Astrocyte (in vitro differentiated cells and primary cell): Measurements from ENCODE around the gene ASCC3.

Source experiments
- EZH2 ChIP-seq: IDR thresholded peaks from 2 replicates; pipeline ENCODE4 v1.6.1; 2012; ENCODE audit warnings: mild to moderate bottlenecking, low read length, inconsistent platforms; ENCODE audit not compliant: insufficient read depth
- TF ChIP-seq, protein P1 (sequence below): IDR thresholded peaks from 2 replicates; pipeline ENCODE4 v1.5.1; 2011; ENCODE audit warnings: low read depth, mild to moderate bottlenecking, inconsistent platforms, low read length, moderate library complexity; ENCODE audit not compliant: insufficient read depth

DNA sequence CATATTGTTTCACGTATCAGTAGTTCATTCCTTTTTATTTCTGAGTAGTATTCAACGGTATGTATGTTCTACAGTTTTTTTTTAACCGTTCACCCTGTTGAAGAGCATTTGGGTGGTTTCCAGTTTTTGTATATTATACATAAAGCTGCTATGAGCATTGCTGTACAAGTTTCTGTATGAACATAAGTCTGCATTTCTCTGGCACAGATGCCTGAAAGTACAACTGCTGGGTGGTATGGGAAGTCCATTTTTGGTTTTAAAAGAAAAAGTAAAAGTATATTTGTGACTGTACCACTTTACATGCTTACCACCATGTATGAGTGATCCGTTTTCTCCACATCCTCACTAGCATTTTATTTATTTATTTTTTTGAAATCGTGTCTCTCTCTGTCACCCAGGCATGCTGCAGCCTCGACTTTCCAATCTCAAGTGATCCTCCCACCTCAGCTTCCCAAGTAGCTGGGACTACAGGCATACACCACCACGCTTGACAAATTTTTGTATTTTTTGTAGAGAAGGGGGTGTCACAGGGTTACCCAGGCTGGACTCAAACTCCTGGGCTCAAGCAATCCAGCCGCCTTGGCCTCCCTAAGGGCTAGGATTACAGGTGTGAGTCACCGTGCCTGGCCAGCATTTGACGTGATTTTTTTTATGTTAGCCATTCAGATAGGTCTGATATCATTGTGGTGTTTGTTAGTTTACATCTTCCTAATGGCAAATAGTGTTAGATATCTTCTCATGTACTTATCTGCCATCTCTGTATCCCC, 405.4 kb downstream of the ASCC3 start:
- TF ChIP-seq, protein P1, sequence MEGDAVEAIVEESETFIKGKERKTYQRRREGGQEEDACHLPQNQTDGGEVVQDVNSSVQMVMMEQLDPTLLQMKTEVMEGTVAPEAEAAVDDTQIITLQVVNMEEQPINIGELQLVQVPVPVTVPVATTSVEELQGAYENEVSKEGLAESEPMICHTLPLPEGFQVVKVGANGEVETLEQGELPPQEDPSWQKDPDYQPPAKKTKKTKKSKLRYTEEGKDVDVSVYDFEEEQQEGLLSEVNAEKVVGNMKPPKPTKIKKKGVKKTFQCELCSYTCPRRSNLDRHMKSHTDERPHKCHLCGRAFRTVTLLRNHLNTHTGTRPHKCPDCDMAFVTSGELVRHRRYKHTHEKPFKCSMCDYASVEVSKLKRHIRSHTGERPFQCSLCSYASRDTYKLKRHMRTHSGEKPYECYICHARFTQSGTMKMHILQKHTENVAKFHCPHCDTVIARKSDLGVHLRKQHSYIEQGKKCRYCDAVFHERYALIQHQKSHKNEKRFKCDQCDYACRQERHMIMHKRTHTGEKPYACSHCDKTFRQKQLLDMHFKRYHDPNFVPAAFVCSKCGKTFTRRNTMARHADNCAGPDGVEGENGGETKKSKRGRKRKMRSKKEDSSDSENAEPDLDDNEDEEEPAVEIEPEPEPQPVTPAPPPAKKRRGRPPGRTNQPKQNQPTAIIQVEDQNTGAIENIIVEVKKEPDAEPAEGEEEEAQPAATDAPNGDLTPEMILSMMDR = no peak
- TF ChIP-seq EZH2 = no peak
